B cell (primary cell): ENCODE results near the gene ARRB1. TPM values are rescaled to one million over a fixed set of nuclear protein-coding genes. Genes with fewer than 3 reads are reported as not detected.

Experiments used
- ATAC-seq: fragments of 200-7000 bp; cut with Tn5 transposase; one replicate; pipeline ENCODE4 v1.10.0; 2021; ENCODE audit warnings: low read depth, mild to moderate bottlenecking, moderate number of reproducible peaks, moderate library complexity
- CTCF ChIA-PET: fragments of 350-600 bp; sonication (Branson Sonifier 250); formaldehyde crosslinking; loops from one replicate; lab custom pipeline; 2021; ENCODE audit warnings: antibody characterized with exemption, inconsistent platforms; lab: Charles Lee
- POLR2A ChIA-PET: fragments of 350-600 bp; sonication (Branson Sonifier 250); formaldehyde crosslinking; loops from one replicate; lab custom pipeline; 2021; ENCODE audit warnings: antibody characterized with exemption; lab: Charles Lee
- DNase-seq: peaks from one replicate; pipeline ENCODE4 v3.0.0; 2013
- H2AFZ ChIP-seq: 2 replicates; pipeline ENCODE4 v1.6.1; 2012; ENCODE audit warnings: mild to moderate bottlenecking, low read depth, low read length; ENCODE audit not compliant: insufficient read depth, poor library complexity, severe bottlenecking
- H3K27ac ChIP-seq, 2 donors: 1 replicate in 1 of 2; 2 replicates in 1 of 2; pipeline ENCODE4 v1.5.1; 2012 to 2013; ENCODE audit warnings: low read length in 2 of 2, mild to moderate bottlenecking in 2 of 2, moderate library complexity in 1 of 2
- H3K27me3 ChIP-seq, 4 experiments: fragments of 200-600 bp in 1 of 4; sonication (generic) in 1 of 4; replicated peaks in 1 of 4; 1 replicate in 2 of 4; 2 replicates in 2 of 4; pipeline versions ENCODE4 v1.6.1 to v1.7.0; 2013 to 2016; ENCODE audit warnings: low read length in 3 of 4, mild to moderate bottlenecking in 2 of 4, mixed read lengths in 1 of 4, moderate library complexity in 1 of 4; ENCODE audit not compliant: insufficient read depth in 4 of 4, control insufficient read depth in 3 of 4; ENCODE audit errors: control extremely low read depth in 1 of 4
- H3K36me3 ChIP-seq, 2 experiments: replicated peaks in 1 of 2; 1 replicate in 1 of 2; 2 replicates in 1 of 2; pipeline versions ENCODE4 v1.6.1 to v1.7.1; 2013; ENCODE audit warnings: low read length in 1 of 2; ENCODE audit not compliant: insufficient read depth in 2 of 2, control insufficient read depth in 1 of 2; ENCODE audit errors: control extremely low read depth in 1 of 2, extremely low read depth in 1 of 2
- H3K4me1 ChIP-seq, 2 donors: fragments of 200-600 bp in 1 of 2; sonication (generic) in 1 of 2; 1 replicate in 1 of 2; 2 replicates in 1 of 2; pipeline versions ENCODE4 v1.5.1 to v1.6.1; 2013 to 2017; ENCODE audit warnings: low read length in 2 of 2; ENCODE audit not compliant: control insufficient read depth in 2 of 2, insufficient read depth in 2 of 2
- H3K4me2 ChIP-seq: replicated peaks from 2 replicates; pipeline ENCODE3; 2012; ENCODE audit warnings: mild to moderate bottlenecking, low read depth, low read length; ENCODE audit not compliant: poor library complexity, severe bottlenecking
- H3K4me3 ChIP-seq, 5 experiments: fragments of 200-600 bp in 1 of 5; sonication (generic) in 1 of 5; 1 replicate in 3 of 5; 2 replicates in 2 of 5; pipeline versions ENCODE4 v1.5.1 to v1.7.0; 2011 to 2016; ENCODE audit warnings: low read length in 4 of 5, mild to moderate bottlenecking in 4 of 5, low read depth in 2 of 5, control low read depth in 1 of 5, moderate library complexity in 1 of 5; ENCODE audit not compliant: insufficient read depth in 1 of 5; ENCODE audit errors: control extremely low read depth in 1 of 5, extremely low read depth in 1 of 5
- H3K79me2 ChIP-seq: fragments of 200-600 bp; sonication (generic); one replicate; pipeline ENCODE4 v1.6.0; 2016; ENCODE audit warnings: low read length; ENCODE audit not compliant: control insufficient read depth, insufficient read depth
- H3K9ac ChIP-seq: fragments of 200-600 bp; sonication (generic); 2 replicates; pipeline ENCODE4 v1.6.1; 2017; ENCODE audit warnings: mild to moderate bottlenecking, low read length, moderate library complexity
- H3K9me3 ChIP-seq, 3 donors: one replicate each; pipeline versions ENCODE4 v1.6.1 to v1.7.1; 2013; ENCODE audit warnings: low read length in 2 of 3; ENCODE audit not compliant: control insufficient read depth in 2 of 3, insufficient read depth in 1 of 3; ENCODE audit errors: control extremely low read depth in 1 of 3
- H4K20me1 ChIP-seq: 2 replicates; pipeline ENCODE4 v1.6.0; 2012; ENCODE audit warnings: mild to moderate bottlenecking, low read length; ENCODE audit not compliant: insufficient read depth, control insufficient read depth, poor library complexity, severe bottlenecking
- H3K27ac Mint-ChIP-seq: one replicate; pipeline ENCODE4 v1.8.0; 2021; ENCODE audit warnings: mixed read lengths
- H3K27me3 Mint-ChIP-seq: one replicate; pipeline ENCODE4 v1.8.0; 2021; ENCODE audit warnings: mixed read lengths
- H3K4me1 Mint-ChIP-seq: one replicate; pipeline ENCODE4 v1.8.0; 2021; ENCODE audit warnings: mixed read lengths
- H3K4me3 Mint-ChIP-seq: one replicate; pipeline ENCODE4 v1.8.0; 2021; ENCODE audit warnings: mixed read lengths
- H3K9me3 Mint-ChIP-seq: one replicate; pipeline ENCODE4 v1.8.0; 2022; ENCODE audit warnings: mixed read lengths; ENCODE audit not compliant: insufficient read depth
- EZH2 ChIP-seq: IDR thresholded peaks from 2 replicates; pipeline ENCODE4 v1.6.1; 2012; ENCODE audit warnings: borderline replicate concordance, low read depth, mild to moderate bottlenecking, moderate library complexity, low read length; ENCODE audit not compliant: insufficient read depth, poor library complexity, severe bottlenecking
- WGBS: methylation state at CpG from one replicate; pipeline ENCODE4 v1.1.5; 2013; ENCODE audit warnings: missing lambda C conversion rate; ENCODE audit not compliant: insufficient coverage; 5-methylcytosine and 5-hydroxymethylcytosine counted together
- intact Hi-C: fragments of 100-400 bp; cut with micrococcal nuclease; formaldehyde crosslinking; loops from one replicate; pipeline ENCODE4 v1.10.0; 2022
- polyA plus RNA-seq: library from polyadenylated mRNA; depleted of rRNA; stranded (reverse); fragments of >200 nt; gene quantifications from 2 replicates; pipeline ENCODE4 v1.2.3, GENCODE V29; 2012
- total RNA-seq, 2 donors: library from RNA; stranded (reverse); fragments of 120-200 nt in 1 of 2; gene quantifications; 1 replicate in 1 of 2; 2 replicates in 1 of 2; pipeline versions ENCODE4 v1.2.3 to v1.2.4, GENCODE V29; 2013 to 2022
- TF ChIP-seq, protein P1 (sequence below): fragments of 200-600 bp; IDR thresholded peaks from one replicate; pipeline ENCODE4 v1.8.0; 2022; ENCODE audit warnings: antibody characterized with exemption, mild to moderate bottlenecking

Gene ARRB1
- total and polyA plus RNA-seq, 2 donors (not counting 1 experiment from before 2014, with no cell fraction given), result 1.0 to 1.9 TPM

DNA sequence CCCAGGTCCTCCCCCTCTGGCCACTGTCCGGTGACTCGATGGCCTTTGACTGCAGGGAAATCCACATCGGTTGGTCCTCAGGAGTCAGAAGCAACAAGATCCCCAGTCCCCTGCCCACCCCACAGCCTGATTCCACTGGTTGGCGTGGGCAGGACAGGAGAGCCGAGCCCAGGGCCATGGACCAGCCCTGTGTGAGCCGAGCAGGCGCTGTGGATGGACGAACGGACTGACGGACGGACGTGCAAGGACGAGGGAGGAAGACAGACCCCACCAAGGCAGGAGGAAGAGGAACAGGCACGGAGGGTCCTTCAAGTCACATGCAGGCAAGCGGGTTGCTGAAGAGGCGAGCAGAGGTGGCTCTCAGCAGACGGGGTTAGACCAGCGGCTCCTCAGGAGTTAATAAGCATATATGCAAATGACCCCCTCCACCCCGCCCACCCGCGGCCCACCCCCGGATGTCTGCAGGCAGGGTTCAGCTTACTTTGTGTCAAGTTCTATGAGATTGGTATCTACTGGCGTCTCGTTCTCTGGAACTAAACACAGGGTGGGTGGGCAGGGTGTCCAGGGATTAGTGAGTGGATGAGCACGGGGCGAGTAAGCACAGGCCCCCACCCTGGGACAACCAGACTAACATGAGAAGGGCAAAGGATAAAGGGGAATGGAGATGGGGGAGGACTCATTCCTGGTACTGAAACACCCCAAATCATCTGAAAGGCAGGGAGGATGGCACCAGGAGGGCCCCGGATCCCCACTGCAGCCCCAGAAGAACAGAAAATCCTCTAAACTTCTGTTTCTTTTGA is 84.1 kb downstream of the ARRB1 start:
- Mint-ChIP-seq H3K9me3 (no peaks in the 10 kb centered on the region), H3K27me3 (no peaks in the 10 kb centered on the region), H3K4me3 (no peak overlapping the region), H3K27ac (no peak overlapping the region), H3K4me1 (peaks cover 27% of the 10 kb centered on the region)
- intact Hi-C loops, result no loop called here
- H3K27ac ChIP-seq, result no peak overlapping the region
- peaks cover 16 to 38% of the 10 kb centered on the region in 2 donors for H3K4me1 ChIP-seq
- H2AFZ ChIP-seq, result no peak overlapping the region
- H3K4me3 ChIP-seq, result no peak overlapping the region
- DNase-seq, result no peak
- no peak for TF ChIP-seq EZH2
- TF ChIP-seq, protein P1, sequence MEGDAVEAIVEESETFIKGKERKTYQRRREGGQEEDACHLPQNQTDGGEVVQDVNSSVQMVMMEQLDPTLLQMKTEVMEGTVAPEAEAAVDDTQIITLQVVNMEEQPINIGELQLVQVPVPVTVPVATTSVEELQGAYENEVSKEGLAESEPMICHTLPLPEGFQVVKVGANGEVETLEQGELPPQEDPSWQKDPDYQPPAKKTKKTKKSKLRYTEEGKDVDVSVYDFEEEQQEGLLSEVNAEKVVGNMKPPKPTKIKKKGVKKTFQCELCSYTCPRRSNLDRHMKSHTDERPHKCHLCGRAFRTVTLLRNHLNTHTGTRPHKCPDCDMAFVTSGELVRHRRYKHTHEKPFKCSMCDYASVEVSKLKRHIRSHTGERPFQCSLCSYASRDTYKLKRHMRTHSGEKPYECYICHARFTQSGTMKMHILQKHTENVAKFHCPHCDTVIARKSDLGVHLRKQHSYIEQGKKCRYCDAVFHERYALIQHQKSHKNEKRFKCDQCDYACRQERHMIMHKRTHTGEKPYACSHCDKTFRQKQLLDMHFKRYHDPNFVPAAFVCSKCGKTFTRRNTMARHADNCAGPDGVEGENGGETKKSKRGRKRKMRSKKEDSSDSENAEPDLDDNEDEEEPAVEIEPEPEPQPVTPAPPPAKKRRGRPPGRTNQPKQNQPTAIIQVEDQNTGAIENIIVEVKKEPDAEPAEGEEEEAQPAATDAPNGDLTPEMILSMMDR, result no peak
- ChIA-PET POLR2A (interaction anchor here (0.6 kb wide), 1 partner anchor 869 kb away, joined by 5 read pairs; the partner anchor contains the start of gene PGM2L1), CTCF (interaction anchor here (1.2 kb wide), 1 partner anchor 19 kb away, joined by 4 read pairs; no protein-coding TSS in a partner anchor)
- WGBS, result 91% methylated on average over 18 of the region's 27 CpGs
- H3K27me3 ChIP-seq, result no peaks in the 10 kb centered on the region
- no peak for ATAC-seq
- no peaks in the 10 kb centered on the region for H4K20me1 ChIP-seq
- H3K4me2 ChIP-seq, result no peak overlapping the region
- H3K9me3 ChIP-seq, result peaks cover 0 to 2% (median 0%) of the 10 kb centered on the region in 3 donors
- H3K79me2 ChIP-seq, result no peaks in the 10 kb centered on the region
- H3K9ac ChIP-seq, result no peak overlapping the region
- no peaks in the 10 kb centered on the region for H3K36me3 ChIP-seq
